GM19351 (cell line): ENCODE measurements around the gene CLDN7.

ENCODE experiments used
- ATAC-seq: cut with Tn5 transposase; IDR thresholded peaks from one replicate; pipeline ENCODE4 v1.9.1; 2021; ENCODE audit warnings: mild to moderate bottlenecking, moderate library complexity; ENCODE audit not compliant: unreplicated experiment

Gene CLDN7, protein sequence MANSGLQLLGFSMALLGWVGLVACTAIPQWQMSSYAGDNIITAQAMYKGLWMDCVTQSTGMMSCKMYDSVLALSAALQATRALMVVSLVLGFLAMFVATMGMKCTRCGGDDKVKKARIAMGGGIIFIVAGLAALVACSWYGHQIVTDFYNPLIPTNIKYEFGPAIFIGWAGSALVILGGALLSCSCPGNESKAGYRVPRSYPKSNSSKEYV

DNA sequence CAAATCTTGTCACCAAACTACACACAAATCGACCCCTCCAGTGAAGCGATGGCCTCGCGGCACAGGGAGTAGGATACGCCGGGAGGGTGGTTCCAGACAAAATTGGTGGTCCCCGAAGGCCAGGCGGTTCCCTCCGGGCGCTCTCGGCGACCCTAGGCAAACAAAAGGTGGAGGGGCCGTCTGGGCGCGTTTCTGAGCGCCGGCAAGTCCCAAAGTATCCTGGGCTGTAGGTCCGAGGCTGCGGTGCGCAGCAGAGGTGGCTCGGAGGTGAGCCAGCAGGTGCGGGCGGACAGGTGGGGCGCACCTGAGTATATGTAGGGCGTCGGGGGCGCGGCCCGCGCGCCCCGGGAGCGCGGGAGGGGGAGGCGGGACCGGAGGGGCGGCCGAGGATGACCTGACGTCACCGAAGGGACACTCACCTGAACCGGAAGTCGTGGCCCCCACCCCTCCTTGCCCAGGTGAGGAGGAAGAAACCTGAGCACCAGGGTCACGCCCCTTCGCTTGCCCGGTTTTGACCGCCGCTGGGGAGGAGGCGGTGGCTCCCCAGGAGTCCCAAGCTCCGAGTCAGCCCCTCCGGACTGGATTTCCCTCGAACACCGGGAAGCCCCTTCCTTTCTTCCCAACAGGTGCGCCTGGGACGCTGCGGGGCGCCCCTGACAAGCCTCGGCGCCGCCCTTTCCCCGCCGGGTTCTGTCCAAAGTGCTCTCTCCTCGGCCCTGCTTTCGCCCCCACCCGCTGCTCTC, at the start of gene CLDN7:
Gene CLDN7 (minus strand): TSS at position 287 of the 743 bp plus-strand sequence. CDS start 435 bp downstream, outside the sequence.
- no peak for ATAC-seq

DNA sequence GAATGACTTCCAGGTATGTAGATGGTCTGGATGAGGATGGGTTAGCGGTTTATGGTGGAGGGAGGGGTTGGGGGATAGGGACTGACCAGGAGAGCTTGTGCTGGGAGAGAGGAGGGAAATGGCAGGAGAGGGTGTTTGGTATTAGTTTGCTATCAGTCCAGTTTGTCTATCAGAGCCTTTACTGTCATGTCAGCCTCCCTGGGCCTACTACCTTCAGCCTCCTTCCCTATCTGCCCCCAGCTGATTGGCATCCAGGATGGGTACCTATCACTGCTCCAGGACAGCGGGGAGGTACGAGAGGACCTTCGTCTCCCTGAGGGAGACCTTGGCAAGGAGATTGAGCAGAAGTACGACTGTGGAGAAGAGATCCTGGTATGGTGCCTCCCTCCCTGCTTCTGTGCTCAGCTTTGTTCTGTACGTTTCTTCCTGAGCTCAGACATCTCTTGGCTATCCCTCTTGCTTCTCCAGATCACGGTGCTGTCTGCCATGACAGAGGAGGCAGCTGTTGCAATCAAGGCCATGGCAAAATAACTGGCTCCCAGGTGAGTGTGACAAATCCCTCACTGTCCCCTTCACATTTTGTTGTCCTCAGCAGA, 48.9 kb upstream of the CLDN7 start:
- no peak for ATAC-seq

DNA sequence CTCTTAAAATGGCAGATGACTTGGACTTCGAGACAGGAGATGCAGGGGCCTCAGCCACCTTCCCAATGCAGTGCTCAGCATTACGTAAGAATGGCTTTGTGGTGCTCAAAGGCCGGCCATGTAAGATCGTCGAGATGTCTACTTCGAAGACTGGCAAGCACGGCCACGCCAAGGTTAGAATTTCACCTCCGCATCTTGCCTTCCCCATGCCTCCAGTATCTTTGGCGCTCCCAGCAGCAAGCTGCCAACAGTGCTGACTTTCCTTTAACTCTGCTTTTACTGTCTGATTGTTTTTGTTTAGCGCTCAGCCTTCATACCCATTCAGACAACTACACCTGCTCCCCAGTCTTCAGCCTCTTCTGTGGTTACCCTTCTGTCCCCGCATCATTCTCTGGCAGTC, 47.4 kb upstream of the CLDN7 start:
- no peak for ATAC-seq

DNA sequence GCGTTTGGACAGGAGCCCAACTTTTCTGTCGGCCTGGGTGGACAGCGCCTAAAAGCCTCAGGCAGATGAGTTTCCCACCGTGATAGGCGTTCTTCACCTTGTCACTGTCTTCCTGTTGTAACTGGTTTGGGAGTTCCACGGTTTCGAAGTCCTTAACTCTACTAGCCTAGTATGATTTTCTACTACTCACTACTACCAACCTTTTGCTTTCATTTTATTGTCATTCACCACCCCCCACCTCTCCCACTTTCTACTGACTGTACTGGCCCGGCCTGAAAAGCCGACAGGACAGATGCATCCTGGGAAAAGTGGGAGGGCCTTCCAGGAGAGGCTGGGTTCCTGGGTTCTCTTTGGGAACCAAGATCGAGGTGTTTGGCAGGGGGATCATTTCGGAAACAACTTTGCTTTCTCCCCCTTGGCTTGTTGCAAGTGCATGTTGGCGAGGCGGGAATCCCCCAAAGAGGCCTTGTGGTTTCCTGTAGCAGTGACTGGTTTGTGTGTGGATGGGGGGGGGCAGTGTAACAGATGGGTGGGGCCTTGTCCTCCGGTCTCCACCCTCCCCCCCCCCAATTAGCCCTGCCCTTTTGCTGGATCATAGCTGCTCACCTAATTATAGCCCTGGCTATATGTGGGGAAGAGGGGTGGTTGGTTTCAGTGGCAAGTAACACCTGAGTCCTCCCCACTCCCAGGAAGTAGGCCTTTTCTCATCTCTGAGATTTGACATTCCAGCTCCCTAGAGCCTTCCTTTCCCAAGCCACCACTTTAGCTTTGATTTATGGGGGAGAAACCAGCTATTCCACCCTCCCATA, 46.6 kb upstream of the CLDN7 start:
- no peak for ATAC-seq

DNA sequence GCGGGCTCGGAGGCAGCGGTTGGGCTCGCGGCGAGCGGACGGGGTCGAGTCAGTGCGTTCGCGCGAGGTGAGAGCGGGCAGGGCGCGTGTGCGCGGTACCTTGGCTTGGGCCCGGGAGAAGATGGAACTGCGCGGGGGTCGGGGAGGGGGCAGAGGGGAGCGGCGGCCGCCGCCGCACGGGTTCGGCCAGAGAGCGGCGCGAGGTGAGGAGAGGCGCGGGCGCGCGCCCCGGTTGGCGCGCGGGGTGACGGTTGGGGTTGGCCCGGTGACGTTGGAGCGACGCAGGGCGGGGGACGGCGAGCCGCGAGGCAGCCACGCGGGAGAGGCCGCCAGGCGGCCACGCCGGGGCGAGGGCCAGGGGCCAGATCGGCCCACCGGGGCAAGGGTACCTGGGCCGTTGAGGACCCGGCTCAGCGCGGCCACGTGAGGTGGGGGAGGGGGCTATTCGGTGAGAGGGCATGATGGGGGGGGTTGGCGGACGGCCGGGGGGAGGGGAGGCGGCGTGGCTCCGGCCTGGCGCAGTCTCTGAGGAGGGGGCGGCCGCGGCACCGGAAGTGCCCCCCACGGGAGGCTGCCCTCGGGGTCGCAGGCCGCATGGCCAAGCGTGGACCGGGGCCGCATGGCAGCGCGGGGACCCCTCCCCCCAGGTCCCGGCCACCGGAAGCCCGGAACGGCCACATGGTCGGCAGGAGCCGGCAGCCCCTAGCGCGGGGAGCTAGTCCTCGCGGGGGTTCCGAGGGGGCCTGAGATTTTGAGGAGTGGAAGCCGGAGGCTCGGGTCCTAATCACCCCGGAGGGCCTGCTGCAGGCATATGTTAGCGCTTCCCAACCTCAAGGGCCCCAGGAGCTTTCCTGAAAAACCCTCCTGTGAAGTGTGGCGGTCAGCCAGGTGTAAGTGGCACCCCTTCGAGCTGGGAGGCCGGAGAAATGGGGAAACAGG, 45.7 kb upstream of the CLDN7 start:
- no peak for ATAC-seq

DNA sequence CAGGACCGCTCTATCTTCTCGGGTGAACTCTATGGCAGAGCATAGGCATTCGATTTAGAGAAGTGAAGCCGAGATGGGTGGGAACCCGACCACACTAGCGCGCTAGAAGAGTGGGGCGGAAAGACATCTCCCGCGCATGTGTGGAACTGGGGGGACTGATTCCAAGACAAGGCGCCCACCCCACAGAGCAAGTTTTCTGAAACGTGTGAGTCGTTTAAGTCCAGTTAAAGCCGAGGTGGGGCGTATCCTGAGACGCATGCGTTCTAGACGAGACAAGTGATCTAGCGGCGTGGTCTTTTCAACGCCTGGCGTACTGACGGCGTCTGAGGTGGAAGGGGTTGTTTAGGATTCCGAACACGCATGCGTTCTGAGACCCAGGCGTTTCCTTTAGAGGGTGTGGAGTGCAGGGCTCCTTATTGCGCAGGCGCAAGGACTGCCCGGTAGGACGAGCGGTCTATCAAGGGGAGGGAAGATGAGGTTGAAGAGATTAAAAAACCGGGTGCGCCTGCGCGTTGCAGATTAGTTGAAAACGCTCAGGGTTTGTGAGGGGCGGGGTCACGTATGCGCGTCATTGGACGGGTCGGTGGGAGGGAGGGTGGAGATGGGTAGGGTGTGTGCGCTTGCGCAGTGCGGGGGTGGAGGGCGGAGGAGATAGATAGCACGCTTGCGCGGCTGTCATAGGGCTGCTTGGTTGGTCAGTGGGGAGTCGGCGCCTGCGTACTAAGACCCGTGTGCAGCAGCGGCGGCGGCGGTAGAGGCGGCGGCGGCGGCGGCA, 44.8 kb upstream of the CLDN7 start, which contains the start of gene EIF5A:
Gene EIF5A (plus strand): TSS at position 718 of the 775 bp plus-strand sequence. CDS start 2,008 bp downstream, outside the sequence.
- ATAC-seq: peak; percentile 74

DNA sequence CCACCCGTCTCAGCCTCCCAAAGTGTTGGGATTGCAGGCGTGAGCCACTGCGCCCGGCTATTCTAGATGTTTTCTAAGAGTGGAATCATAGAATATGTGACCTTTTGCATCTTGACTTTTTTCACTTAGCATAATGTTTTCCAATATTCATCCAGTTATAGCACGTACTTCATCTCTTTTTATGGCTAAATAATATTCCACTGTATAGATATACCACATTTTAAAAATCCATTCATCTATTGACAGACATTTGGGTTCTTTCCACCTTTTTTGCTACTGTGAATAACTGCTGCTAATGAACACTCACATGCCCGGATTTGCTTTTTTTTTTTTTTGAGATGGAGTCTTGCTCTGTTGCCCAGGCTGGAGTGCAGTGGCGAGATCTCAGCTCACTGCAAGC, 41.9 kb upstream of the CLDN7 start:
- no peak for ATAC-seq

DNA sequence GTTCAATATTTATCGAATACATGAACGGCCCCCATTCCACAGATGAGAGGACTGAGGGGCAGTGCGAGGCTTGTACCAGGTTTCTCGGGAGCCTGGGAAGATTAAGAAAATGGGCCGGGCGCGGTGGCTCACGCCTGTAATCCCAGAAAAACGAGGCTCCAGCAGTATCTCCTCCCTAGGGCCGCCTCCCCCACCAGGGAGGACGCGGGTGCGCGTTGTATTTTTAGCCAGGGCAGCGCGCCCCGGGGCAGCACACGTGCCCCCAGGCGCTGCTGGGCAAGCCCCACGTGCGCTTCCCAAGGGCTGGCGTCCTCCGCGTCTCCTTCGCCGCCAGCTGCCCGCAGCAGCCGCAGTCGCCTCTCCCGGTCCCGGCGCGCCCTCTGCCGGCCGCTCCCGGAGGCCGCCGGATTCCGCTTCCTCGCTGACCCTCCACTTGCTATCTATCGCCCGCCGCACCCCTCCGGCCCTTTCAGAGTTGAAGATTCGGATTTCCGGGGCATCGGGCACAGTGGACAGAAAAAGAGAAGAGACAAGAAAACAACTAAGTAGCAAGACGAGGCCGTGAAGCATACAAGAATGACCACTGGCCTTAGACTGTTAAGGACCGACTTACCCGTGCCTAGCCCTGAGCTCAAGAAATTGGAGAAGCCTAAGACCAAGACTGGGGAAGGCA, 34.0 kb upstream of the CLDN7 start:
- ATAC-seq: no peak

DNA sequence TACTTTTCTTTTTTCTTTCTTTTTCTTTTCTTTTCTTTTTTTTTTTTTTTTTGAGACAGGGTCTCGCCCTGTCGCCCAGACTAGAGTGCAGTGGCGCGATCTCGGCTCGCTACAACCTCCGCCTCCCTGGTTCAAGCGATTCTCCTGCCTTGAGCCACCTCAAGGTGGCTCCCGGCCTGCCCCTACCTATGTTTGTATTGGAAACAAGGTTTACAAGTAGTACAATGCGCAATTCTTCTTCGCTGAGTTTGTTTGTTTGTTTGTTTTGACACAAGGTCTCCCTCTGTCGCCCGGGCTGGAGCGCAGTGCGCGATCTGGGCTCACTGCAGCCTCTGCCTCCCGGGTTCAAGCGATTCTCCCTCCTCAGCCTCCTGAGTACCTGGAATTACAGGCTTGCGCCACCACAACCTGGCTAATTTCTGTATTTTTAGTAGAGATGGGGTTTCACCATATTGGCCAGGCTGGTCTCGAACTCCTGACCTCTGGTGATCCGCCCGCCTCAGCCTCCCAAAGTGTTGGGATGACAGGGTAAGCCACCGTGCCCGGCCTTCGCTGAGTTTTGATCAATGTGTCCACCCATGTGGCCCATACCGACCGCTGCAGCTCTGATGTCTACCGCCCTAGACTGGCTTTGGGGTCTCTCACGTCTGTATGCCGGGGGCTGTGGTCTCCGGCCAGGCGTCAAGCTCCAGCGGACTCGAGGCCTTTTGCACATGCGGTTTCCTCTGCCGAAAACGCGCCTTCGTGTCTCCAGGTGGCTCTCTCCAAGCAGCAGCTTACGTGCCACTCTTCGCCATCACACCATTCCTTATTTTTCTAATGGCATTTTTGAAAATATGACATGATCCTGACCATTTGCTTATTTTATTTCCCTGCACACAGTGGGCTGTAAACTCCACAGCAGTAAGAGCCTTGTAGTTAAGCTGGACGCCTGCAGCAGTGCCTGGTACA, 33.2 kb upstream of the CLDN7 start:
- no peak for ATAC-seq

DNA sequence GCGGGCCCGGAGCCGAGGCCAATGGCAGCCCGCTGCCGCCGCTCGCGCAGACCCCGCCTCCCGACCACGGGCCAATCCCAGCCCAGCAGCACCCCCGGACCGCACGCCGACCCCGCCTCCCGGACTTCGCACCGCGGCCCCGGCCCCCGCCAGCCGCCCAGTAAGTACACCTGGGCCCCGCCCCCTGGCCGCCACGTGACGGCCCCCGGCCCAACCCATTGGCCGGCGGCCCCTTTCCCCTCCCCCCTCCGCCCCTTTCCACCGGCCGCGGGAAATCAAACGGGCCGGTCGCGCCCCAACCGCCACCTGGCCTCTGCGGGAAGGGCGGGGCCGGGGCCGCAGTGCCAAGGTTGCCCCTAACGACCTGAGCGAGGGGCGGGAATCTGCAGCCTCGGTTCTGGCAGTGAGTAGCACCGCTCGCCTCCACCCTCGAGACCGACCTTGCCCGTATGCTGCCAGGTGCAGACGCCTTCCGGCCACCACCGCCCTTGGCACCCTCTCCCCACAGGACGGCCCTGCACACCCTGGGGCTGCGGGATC, 32.4 kb upstream of the CLDN7 start, which contains the start of gene YBX2:
Gene YBX2 (minus strand): TSS at position 26 of the 540 bp plus-strand sequence. CDS start 139 bp downstream, outside the sequence.
- no peak for ATAC-seq

DNA sequence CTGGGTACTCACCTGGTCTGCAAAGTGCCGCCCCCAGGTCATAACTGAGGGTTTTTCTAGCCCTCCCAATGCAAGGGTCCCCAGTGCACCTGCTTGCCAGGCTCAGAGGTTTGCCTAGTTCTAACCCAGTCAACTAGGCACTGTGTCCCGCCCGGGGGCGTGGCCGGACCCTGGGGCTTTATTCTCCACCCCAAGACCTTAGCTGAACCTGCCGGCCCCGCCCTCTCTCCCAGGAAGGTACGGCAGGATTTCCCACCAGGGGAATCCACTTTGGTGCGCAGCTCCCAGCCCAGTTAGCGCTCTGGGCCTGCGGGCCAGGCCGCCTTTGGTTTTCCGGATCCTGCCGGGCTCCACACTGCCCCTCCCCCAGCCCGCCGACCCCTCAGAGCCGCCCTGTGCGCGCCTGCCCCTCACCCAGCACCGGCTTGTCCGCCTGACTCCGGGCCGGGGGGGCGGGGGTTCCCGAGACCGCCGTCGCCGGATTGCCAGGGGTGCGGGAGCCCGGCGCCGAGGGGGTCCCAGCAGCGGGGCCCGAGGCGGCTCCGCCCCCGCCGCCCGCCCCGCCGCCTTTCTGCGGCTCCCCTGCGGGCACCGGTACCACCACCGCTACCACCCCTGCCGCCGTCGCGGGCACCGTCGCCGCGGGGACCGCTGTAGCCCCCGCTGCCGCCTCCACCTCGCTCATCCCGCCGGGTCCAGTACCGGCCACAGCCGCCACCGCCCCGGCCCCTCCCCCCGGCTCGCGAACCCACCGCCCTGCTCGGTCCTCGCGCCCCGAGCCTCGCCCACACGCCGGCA, 31.7 kb upstream of the CLDN7 start:
- ATAC-seq: no peak

DNA sequence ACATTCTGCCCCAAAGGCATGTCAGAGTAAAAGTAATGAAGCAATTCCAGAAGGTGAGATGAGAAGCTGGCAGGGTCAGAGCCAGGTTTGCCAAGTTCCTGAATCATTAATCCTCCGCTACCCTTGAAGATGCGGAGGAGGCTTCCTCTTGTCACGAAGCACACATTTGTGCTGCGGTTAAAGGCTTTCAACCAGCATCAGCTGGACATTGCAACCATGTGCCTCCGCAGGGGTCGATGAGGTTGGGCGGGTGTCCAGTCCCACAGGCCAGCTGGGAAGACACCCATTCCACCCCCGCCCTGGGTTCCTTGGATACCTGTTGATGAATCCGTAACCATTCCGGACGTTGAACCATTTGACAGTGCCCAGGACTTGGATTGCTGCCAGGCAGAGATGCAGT, 30.9 kb upstream of the CLDN7 start:
- ATAC-seq: no peak

DNA sequence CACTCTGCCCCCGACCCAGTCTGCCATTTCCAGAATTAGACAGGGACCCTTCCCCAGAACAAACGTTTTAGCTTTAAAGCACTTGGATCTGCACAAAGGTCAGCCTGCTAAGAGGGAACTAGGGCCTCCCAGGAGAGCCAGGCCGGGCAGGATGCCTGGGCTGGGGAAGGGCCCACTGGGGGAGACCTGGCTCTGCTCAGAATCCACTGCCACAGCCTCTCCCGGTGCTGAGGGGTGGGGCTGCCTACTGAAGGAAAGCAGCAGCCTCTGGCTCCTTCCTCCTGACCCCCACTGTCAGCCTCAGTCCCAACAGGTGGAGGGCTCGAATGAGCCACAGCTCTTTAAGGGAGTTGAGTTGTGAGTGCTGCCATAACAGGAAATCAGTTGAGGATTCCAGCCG, 30.5 kb upstream of the CLDN7 start:
- ATAC-seq: no peak

DNA sequence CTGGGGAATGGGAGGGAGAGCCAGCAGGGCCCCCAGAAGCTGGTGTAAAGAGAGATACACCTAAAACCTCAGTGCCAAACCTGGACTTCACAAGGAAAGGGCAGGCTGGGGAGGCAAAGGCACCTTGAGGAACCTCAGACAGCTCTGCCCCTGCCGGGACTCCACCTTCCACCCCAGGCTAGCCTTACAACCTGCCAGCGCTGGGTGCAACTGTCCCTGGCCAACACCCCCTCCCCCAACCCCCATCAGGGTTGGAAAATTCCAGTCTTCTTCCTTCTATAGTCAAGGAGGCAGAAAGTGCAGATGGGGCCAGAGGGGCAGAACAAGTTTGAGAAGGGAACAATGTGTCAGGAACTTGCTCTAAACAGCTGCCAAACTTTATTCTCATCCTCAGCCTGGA, 29.9 kb upstream of the CLDN7 start:
- no peak for ATAC-seq

DNA sequence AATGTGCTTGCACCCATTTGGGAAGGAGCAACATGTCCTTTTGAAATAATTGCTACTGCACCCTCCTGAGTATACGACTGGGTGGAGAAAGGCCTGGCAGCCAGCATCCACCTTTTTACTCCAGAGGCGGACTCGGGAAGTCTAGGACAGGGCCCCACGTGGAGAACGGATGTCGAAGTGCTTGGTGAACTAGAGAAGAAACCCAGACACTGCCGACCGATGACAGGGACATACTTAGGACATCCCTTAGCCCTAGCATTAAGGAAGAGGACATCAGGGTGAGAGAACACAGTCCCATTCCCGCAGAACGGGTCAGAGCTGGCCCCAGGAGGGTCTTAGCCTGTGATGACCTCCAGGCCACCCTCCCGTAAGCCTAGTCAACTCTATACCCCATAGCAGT, 28.4 kb upstream of the CLDN7 start:
- ATAC-seq: no peak

DNA sequence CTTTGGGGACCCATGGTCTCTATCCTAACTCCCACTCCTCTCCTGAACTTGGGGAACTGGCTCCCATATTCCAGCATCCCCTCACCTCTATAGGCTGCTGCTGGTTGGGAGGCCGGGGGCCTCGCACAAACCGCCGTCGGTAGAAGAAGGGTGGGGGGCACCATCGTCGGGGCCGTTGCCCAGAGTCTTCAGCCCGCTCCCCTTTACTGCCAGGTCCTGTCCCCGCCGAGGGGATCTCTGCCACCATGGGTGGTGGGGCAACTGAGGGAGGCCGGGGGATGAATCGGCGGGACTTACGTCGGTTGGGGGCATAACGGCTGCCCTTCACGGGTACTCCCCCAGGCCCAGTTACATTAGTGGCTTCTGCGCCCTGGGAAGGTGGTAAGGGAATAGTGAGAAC, 27.9 kb upstream of the CLDN7 start:
- ATAC-seq: no peak
